H1 (cell line): ENCODE data around the gene MARCHF9. TPM values are rescaled to one million over a fixed set of nuclear protein-coding genes. Genes with fewer than 3 reads are reported as not detected.

ENCODE experiments used
- JUN ChIP-seq: IDR thresholded peaks from 2 replicates; pipeline ENCODE4 v1.6.1; 2011; ENCODE audit warnings: low read depth, mild to moderate bottlenecking, improper control_type of control experiment, low read length
- KDM1A ChIP-seq: fragments of 200-600, 300-600 bp; sonication (generic); IDR thresholded peaks from 2 replicates; pipeline ENCODE4 v1.7.1; 2016; ENCODE audit warnings: mild to moderate bottlenecking, low read length, borderline replicate concordance
- RXRA ChIP-seq: IDR thresholded peaks from 2 replicates; pipeline ENCODE4 v1.6.1; 2011; ENCODE audit warnings: low read depth, mild to moderate bottlenecking, low read length, moderate library complexity; ENCODE audit not compliant: insufficient read depth
- polyA plus RNA-seq, 7 experiments: library from polyadenylated mRNA; depleted of rRNA in 3 of 7; stranded (reverse) in 5 of 7; unstranded in 2 of 7; fragments of >200 nt in 5 of 7; fragments of 200-250 nt in 2 of 7; gene quantifications; 1 replicate in 5 of 7; 2 replicates in 1 of 7; 4 replicates in 1 of 7; pipeline versions ENCODE4 v1.2.1 to v1.2.3, GENCODE V29; 2011 to 2013; ENCODE audit warnings: missing spikeins in 2 of 7, mixed read lengths in 2 of 7
- total RNA-seq: library from RNA; stranded (reverse); fragmentation: NEBNext Ultra II Directional; extraction: Animal tissue kit (Norgen Biotek cat#: 25700); gene quantifications from 2 replicates; pipeline ENCODE4 v1.2.1, GENCODE V29; 2021
- TF ChIP-seq, protein P1 (sequence below): fragments of 300-600 bp; sonication (generic); IDR thresholded peaks from 2 replicates; pipeline ENCODE4 v1.7.1; 2012; ENCODE audit warnings: low read length, moderate library complexity, mild to moderate bottlenecking, inconsistent platforms; ENCODE audit not compliant: insufficient replicate concordance

MARCHF9 gene
- total and polyA plus RNA-seq, 2 of the 8 experiments (the other 6 are each of a cell fraction or from before 2014, with no cell fraction given), result 6.4 to 7.8 TPM

DNA sequence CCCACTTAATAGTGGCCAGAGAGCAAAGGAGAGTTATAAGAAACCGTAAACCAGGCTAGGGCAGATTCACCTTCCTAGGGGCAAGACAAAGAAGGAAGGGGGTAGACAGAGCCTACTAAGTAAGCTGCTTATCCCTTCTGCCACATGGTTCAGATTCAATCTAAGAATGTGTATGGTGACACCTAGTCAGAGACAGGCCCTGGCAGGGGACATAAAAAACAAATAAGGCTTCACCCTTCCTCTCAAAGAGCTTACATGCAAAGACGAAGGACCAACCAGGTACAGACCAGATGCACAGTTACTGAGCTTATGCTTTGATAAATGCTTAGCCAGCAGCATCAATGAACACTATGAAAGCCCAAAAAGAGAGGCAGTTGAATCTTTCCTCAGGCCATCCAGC is 7.6 kb downstream of the MARCHF9 start (continued):
- TF ChIP-seq, protein P1, sequence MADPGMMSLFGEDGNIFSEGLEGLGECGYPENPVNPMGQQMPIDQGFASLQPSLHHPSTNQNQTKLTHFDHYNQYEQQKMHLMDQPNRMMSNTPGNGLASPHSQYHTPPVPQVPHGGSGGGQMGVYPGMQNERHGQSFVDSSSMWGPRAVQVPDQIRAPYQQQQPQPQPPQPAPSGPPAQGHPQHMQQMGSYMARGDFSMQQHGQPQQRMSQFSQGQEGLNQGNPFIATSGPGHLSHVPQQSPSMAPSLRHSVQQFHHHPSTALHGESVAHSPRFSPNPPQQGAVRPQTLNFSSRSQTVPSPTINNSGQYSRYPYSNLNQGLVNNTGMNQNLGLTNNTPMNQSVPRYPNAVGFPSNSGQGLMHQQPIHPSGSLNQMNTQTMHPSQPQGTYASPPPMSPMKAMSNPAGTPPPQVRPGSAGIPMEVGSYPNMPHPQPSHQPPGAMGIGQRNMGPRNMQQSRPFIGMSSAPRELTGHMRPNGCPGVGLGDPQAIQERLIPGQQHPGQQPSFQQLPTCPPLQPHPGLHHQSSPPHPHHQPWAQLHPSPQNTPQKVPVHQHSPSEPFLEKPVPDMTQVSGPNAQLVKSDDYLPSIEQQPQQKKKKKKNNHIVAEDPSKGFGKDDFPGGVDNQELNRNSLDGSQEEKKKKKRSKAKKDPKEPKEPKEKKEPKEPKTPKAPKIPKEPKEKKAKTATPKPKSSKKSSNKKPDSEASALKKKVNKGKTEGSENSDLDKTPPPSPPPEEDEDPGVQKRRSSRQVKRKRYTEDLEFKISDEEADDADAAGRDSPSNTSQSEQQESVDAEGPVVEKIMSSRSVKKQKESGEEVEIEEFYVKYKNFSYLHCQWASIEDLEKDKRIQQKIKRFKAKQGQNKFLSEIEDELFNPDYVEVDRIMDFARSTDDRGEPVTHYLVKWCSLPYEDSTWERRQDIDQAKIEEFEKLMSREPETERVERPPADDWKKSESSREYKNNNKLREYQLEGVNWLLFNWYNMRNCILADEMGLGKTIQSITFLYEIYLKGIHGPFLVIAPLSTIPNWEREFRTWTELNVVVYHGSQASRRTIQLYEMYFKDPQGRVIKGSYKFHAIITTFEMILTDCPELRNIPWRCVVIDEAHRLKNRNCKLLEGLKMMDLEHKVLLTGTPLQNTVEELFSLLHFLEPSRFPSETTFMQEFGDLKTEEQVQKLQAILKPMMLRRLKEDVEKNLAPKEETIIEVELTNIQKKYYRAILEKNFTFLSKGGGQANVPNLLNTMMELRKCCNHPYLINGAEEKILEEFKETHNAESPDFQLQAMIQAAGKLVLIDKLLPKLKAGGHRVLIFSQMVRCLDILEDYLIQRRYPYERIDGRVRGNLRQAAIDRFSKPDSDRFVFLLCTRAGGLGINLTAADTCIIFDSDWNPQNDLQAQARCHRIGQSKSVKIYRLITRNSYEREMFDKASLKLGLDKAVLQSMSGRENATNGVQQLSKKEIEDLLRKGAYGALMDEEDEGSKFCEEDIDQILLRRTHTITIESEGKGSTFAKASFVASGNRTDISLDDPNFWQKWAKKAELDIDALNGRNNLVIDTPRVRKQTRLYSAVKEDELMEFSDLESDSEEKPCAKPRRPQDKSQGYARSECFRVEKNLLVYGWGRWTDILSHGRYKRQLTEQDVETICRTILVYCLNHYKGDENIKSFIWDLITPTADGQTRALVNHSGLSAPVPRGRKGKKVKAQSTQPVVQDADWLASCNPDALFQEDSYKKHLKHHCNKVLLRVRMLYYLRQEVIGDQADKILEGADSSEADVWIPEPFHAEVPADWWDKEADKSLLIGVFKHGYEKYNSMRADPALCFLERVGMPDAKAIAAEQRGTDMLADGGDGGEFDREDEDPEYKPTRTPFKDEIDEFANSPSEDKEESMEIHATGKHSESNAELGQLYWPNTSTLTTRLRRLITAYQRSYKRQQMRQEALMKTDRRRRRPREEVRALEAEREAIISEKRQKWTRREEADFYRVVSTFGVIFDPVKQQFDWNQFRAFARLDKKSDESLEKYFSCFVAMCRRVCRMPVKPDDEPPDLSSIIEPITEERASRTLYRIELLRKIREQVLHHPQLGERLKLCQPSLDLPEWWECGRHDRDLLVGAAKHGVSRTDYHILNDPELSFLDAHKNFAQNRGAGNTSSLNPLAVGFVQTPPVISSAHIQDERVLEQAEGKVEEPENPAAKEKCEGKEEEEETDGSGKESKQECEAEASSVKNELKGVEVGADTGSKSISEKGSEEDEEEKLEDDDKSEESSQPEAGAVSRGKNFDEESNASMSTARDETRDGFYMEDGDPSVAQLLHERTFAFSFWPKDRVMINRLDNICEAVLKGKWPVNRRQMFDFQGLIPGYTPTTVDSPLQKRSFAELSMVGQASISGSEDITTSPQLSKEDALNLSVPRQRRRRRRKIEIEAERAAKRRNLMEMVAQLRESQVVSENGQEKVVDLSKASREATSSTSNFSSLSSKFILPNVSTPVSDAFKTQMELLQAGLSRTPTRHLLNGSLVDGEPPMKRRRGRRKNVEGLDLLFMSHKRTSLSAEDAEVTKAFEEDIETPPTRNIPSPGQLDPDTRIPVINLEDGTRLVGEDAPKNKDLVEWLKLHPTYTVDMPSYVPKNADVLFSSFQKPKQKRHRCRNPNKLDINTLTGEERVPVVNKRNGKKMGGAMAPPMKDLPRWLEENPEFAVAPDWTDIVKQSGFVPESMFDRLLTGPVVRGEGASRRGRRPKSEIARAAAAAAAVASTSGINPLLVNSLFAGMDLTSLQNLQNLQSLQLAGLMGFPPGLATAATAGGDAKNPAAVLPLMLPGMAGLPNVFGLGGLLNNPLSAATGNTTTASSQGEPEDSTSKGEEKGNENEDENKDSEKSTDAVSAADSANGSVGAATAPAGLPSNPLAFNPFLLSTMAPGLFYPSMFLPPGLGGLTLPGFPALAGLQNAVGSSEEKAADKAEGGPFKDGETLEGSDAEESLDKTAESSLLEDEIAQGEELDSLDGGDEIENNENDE, result no peak
- TF ChIP-seq JUN (no peak), KDM1A (no peak), RXRA (no peak)
